Measurements from ENCODE around the gene SLC2A5.

DNA sequence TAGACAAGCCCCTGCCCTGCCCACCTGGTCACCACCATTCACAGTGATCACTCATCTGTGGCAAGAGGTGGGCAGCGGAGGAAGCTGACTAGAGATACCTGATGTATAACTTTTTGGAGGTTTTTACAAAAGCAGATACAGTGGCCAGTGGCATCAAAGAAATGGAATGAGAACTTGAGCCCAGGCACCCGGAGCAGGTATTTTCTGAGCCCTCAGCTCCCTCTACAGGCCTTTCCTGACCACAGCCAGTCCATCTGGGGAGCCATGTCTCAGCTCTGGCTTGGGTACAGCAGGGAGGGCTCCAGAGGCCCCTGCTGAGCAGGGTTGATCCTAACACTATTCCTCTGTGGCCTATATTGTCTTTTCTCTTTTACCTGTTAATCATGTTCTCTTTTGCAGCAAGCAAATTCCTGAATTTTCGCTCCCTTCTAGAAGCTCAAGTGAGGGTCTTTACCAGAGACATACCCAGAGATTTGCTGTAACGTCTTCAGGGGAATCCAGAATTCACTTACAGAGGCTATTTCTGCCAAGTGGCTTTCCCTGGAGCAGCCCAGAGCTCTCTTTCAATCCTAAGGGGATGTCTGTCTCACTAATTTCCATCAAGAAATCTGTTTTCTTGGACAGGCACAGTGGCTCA lies 32.2 kb upstream of the SLC2A5 start:
- peak; percentile 77 for TF ChIP-seq CTCF (conservative IDR thresholded peaks at IDR 0.05; ENCODE audit: low read depth, low read length)
- TF ChIP-seq EZH2 (IDR thresholded peaks at IDR 0.05; ENCODE audit: low read length, unreplicated experiment): no peak

Measured in PC-3 (cell line).